ENCODE results near the gene ZC3H11A. TPM values are rescaled to one million over a fixed set of nuclear protein-coding genes. Genes with fewer than 3 reads are reported as not detected.

ZC3H11A gene
- total and polyA plus RNA-seq, 3 donors from 2014 or later = 84.5 to 133 (median 128) TPM

- WGBS, 2 donors = 64 to 74% methylated on average over 14 to 16 of the region's 16 CpGs
- intact Hi-C loops (cut with DNase I; ENCODE audit: low total_unique reads) = no loop called here
- DNase-seq = no peak
- no peak for TF ChIP-seq POLR2A (IDR thresholded peaks at IDR 0.05)
- TF ChIP-seq CTCF (IDR thresholded peaks at IDR 0.05) = no peak
- H3K27me3 ChIP-seq = no peaks in the 10 kb centered on the region
- H3K27ac ChIP-seq = no peak within 1 kb of the TSS
- H3K9me3 ChIP-seq = no peaks in the 10 kb centered on the region
- H3K4me1 ChIP-seq = no peaks in the 10 kb centered on the region
- H3K4me3 ChIP-seq = no peak within 1 kb of the TSS
- H3K36me3 ChIP-seq (ENCODE audit: low read depth, missing control alignments) = no peaks in the 10 kb centered on the region
These were observed 30.2 kb upstream of the ZC3H11A start, which contains the start of gene LAX1 for GRCh38 chr1:203765029-203765837. TSS of gene LAX1 (plus strand) at chr1:203765183. CDS start at chr1:203765566, 383 bp downstream.

GRCh38 chr1:203768256-203768655 lies 27.2 kb upstream of the ZC3H11A start:
- 87% methylated on average over 6 of the region's 6 CpGs for WGBS, 2 donors

GRCh38 chr1:203769505-203770343 lies 25.7 kb upstream of the ZC3H11A start:
- DNase-seq = peak; percentile 48
- no peaks in the 10 kb centered on the region for H3K36me3 ChIP-seq (ENCODE audit: low read depth, missing control alignments)
- intact Hi-C loops (cut with DNase I; ENCODE audit: low total_unique reads) = no loop called here
- TF ChIP-seq CTCF (IDR thresholded peaks at IDR 0.05) = no peak
- no peak for TF ChIP-seq POLR2A (IDR thresholded peaks at IDR 0.05)
- WGBS, 2 donors = 48 to 62% methylated on average over 10 to 15 of the region's 15 CpGs
- no peak overlapping the region for H3K27ac ChIP-seq
- no peak overlapping the region for H3K4me3 ChIP-seq
- no peaks in the 10 kb centered on the region for H3K4me1 ChIP-seq
- no peaks in the 10 kb centered on the region for H3K9me3 ChIP-seq
- H3K27me3 ChIP-seq = no peaks in the 10 kb centered on the region

More at GRCh38 chr1:203768256-203768655, 27.2 kb upstream of the ZC3H11A start:
- intact Hi-C loops (cut with DNase I; ENCODE audit: low total_unique reads) = no loop called here
- no peak for TF ChIP-seq POLR2A (IDR thresholded peaks at IDR 0.05)
- no peak for TF ChIP-seq CTCF (IDR thresholded peaks at IDR 0.05)
- H3K4me1 ChIP-seq = no peaks in the 10 kb centered on the region
- H3K9me3 ChIP-seq = no peaks in the 10 kb centered on the region
- no peaks in the 10 kb centered on the region for H3K36me3 ChIP-seq (ENCODE audit: low read depth, missing control alignments)
- no peak overlapping the region for H3K27ac ChIP-seq
- DNase-seq = no peak
- no peak overlapping the region for H3K4me3 ChIP-seq
- no peaks in the 10 kb centered on the region for H3K27me3 ChIP-seq

GRCh38 chr1:203771901-203772301 lies 23.5 kb upstream of the ZC3H11A start:
- intact Hi-C loops (cut with DNase I; ENCODE audit: low total_unique reads) = no loop called here
- DNase-seq = no peak
- 62 to 78% methylated on average over 7 of the region's 7 CpGs for WGBS, 2 donors

More at GRCh38 chr1:203771901-203772301, 23.5 kb upstream of the ZC3H11A start:
- no peaks in the 10 kb centered on the region for H3K27me3 ChIP-seq
- H3K36me3 ChIP-seq (ENCODE audit: low read depth, missing control alignments) = no peaks in the 10 kb centered on the region
- no peak overlapping the region for H3K27ac ChIP-seq
- no peaks in the 10 kb centered on the region for H3K9me3 ChIP-seq
- no peak overlapping the region for H3K4me3 ChIP-seq
- TF ChIP-seq CTCF (IDR thresholded peaks at IDR 0.05) (no peak), POLR2A (IDR thresholded peaks at IDR 0.05) (no peak)
- no peaks in the 10 kb centered on the region for H3K4me1 ChIP-seq
